Body of pancreas (tissue), 4 donors: ENCODE data around the gene JMJD7. TPM values are rescaled to one million over a fixed set of nuclear protein-coding genes. Genes with fewer than 3 reads are reported as not detected.

ENCODE experiments used
- ATAC-seq: fragments of 150-250 bp; one replicate; pipeline ENCODE4 v1.9.1; 2016
- DNase-seq, 4 donors: peaks; one replicate each; pipeline ENCODE4 v3.0.0-alpha.2; 2019
- H3K27ac ChIP-seq, 4 donors: fragments of 200-600 bp; sonication (generic); 1 replicate in 3 of 4; 2 replicates in 1 of 4; pipeline versions ENCODE4 v1.5.1 to v1.6.1; 2016 to 2019; ENCODE audit warnings: mild to moderate bottlenecking in 1 of 4, mixed read lengths in 1 of 4, moderate library complexity in 1 of 4
- H3K27me3 ChIP-seq, 2 donors: fragments of 200-600 bp; sonication (generic); one replicate each; pipeline ENCODE4 v1.6.0; 2016; ENCODE audit warnings: mild to moderate bottlenecking in 1 of 2
- H3K36me3 ChIP-seq, 2 donors: fragments of 200-600 bp; sonication (generic); replicated peaks in 1 of 2; 2 replicates each; pipeline ENCODE4 v1.5.1; 2016; ENCODE audit warnings: low read depth in 2 of 2; ENCODE audit not compliant: insufficient read depth in 1 of 2
- H3K4me1 ChIP-seq: fragments of 200-600 bp; sonication (generic); one replicate; pipeline ENCODE4 v1.6.0; 2016
- H3K4me3 ChIP-seq, 2 donors: fragments of 200-600 bp; sonication (generic); 1 replicate in 1 of 2; 2 replicates in 1 of 2; pipeline ENCODE4 v1.5.1; 2016 to 2019
- H3K9me3 ChIP-seq, 3 donors: fragments of 200-600 bp; sonication (generic); 1 replicate in 2 of 3; 2 replicates in 1 of 3; pipeline ENCODE4 v1.5.1; 2016
- CTCF ChIP-seq, 7 experiments: fragments of 450-650 bp in 4 of 7; fragments of 200-600 bp in 3 of 7; sonication (generic) in 3 of 7; IDR thresholded peaks; one replicate each; pipeline ENCODE4 v1.5.1; 2016 to 2019; ENCODE audit warnings: antibody characterized with exemption in 7 of 7
- POLR2A ChIP-seq, 3 donors: fragments of 450-650 bp; IDR thresholded peaks; one replicate each; pipeline ENCODE4 v1.6.1; 2016; ENCODE audit warnings: antibody characterized with exemption in 3 of 3, mild to moderate bottlenecking in 2 of 3
- WGBS, 2 donors: methylation state at CpG; one replicate each; pipeline ENCODE4 v1.1.5; 2017; 5-methylcytosine and 5-hydroxymethylcytosine counted together
- intact Hi-C: fragments of 100-400 bp; cut with DNase I; formaldehyde crosslinking; loops from one replicate; pipeline ENCODE4 v1.15.1; 2023
- total RNA-seq, 2 donors: library from RNA; depleted of rRNA; stranded (reverse); fragments of >200 nt; gene quantifications; one replicate each; pipeline ENCODE4 v1.1.0, GENCODE V29; 2016

JMJD7 gene
- total RNA-seq, 2 donors from 2014 or later: 2.0 to 13.0 TPM

GRCh38 chr15:41832208-41832607, 4.3 kb downstream of the JMJD7 start:
- DNase-seq (no peak), ATAC-seq (no peak)
- intact Hi-C loops: no loop called here
- Histone ChIP-seq H3K36me3 (no peaks in the 10 kb centered on the region), H3K9me3 (no peaks in the 10 kb centered on the region), H3K4me3 (no peak overlapping the region), H3K4me1 (peaks cover 26% of the 10 kb centered on the region), H3K27me3 (no peaks in the 10 kb centered on the region), H3K27ac (no peak overlapping the region)
- WGBS, 2 donors: 92 to 93% methylated on average over 10 of the region's 10 CpGs
- TF ChIP-seq CTCF (IDR thresholded peaks at IDR 0.05) (no peak), POLR2A (IDR thresholded peaks at IDR 0.05) (no peak)

GRCh38 chr15:41832875-41833274, 5.0 kb downstream of the JMJD7 start:
- Histone ChIP-seq H3K27me3 (no peaks in the 10 kb centered on the region), H3K27ac (no peak overlapping the region), H3K9me3 (no peaks in the 10 kb centered on the region), H3K4me1 (peaks cover 20% of the 10 kb centered on the region), H3K36me3 (no peaks in the 10 kb centered on the region), H3K4me3 (no peak overlapping the region)
- no peak for DNase-seq
- WGBS, 2 donors: 69 to 71% methylated on average over 3 of the region's 3 CpGs
- no peak for ATAC-seq
- TF ChIP-seq CTCF (IDR thresholded peaks at IDR 0.05) (no peak), POLR2A (IDR thresholded peaks at IDR 0.05) (no peak)
- intact Hi-C loops: no loop called here

- no peak for DNase-seq
- intact Hi-C loops: no loop called here
Measured at GRCh38 chr15:41834096-41834495, 6.2 kb downstream of the JMJD7 start.

GRCh38 chr15:41836073-41836472, 8.2 kb downstream of the JMJD7 start:
- Histone ChIP-seq H3K4me3 (no peak overlapping the region), H3K27me3 (no peaks in the 10 kb centered on the region), H3K4me1 (peaks cover 10% of the 10 kb centered on the region), H3K27ac (no peak overlapping the region), H3K36me3 (peaks cover 0 to 2% of the 10 kb centered on the region in 2 donors), H3K9me3 (no peaks in the 10 kb centered on the region)
- 83 to 88% methylated on average over 6 of the region's 6 CpGs for WGBS, 2 donors
- DNase-seq (no peak), ATAC-seq (no peak)
- TF ChIP-seq CTCF (IDR thresholded peaks at IDR 0.05) (no peak), POLR2A (IDR thresholded peaks at IDR 0.05) (no peak)
- intact Hi-C loops: no loop called here

More at GRCh38 chr15:41834096-41834495, 6.2 kb downstream of the JMJD7 start:
- H3K9me3 ChIP-seq: no peaks in the 10 kb centered on the region
- H3K4me3 ChIP-seq: no peak overlapping the region
- ATAC-seq: no peak
- H3K27ac ChIP-seq: no peak overlapping the region
- H3K27me3 ChIP-seq: no peaks in the 10 kb centered on the region
- 87 to 100% methylated on average over 3 of the region's 3 CpGs for WGBS, 2 donors
- TF ChIP-seq POLR2A (IDR thresholded peaks at IDR 0.05): no peak
- TF ChIP-seq CTCF (IDR thresholded peaks at IDR 0.05): no peak
- no peaks in the 10 kb centered on the region for H3K36me3 ChIP-seq
- H3K4me1 ChIP-seq: peaks cover 24% of the 10 kb centered on the region

- no peak for ATAC-seq
- TF ChIP-seq CTCF (IDR thresholded peaks at IDR 0.05) (no peak), POLR2A (IDR thresholded peaks at IDR 0.05) (no peak)
Measured at GRCh38 chr15:41836713-41837454, 9.0 kb downstream of the JMJD7 start.

More at GRCh38 chr15:41836713-41837454, 9.0 kb downstream of the JMJD7 start:
- no peak overlapping the region for H3K4me3 ChIP-seq
- WGBS, 2 donors: 96 to 99% methylated on average over 12 to 22 of the region's 23 CpGs
- intact Hi-C loops: no loop called here
- no peak for DNase-seq
- H3K4me1 ChIP-seq: peaks cover 10% of the 10 kb centered on the region
- H3K36me3 ChIP-seq: peaks cover 0 to 2% of the 10 kb centered on the region in 2 donors
- no peaks in the 10 kb centered on the region for H3K27me3 ChIP-seq
- no peak overlapping the region for H3K27ac ChIP-seq
- H3K9me3 ChIP-seq: no peaks in the 10 kb centered on the region
